DOHH2 (cell line): ENCODE results near the gene RBFOX1.

ENCODE experiments used
- EZH2phosphoT487 ChIP-seq: fragments of 200-600 bp; sonication (generic); IDR thresholded peaks from 2 replicates; pipeline ENCODE4 v1.6.1; 2017; ENCODE audit warnings: borderline replicate concordance, mild to moderate bottlenecking, antibody characterized with exemption, low read length, moderate library complexity, mixed read lengths
- TF ChIP-seq, protein P1 (sequence below): fragments of 200-600 bp; sonication (generic); IDR thresholded peaks from one replicate; pipeline ENCODE4 v1.5.1; 2014; ENCODE audit warnings: antibody characterized with exemption, mild to moderate bottlenecking, low read depth, low read length; ENCODE audit not compliant: poor library complexity, severe bottlenecking

DNA sequence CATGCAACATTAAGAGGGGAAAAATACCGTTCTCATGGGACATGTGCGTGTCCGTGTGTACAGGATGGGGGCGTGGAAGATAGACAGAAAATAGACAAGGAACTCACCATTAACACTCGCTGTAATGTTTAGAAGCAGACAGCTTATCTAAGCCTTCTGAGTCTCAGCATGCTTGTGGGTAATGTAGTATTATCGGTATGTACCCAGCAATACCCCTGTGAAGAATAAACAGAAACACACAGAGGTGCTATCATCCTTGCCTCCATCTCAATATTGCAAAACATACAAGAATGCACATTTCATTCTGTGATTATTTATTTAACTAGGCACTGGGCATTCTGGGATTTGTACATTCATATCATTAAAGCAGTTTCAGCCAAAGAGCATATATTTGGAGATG is 42.0 kb upstream of the RBFOX1 start:
- TF ChIP-seq, protein P1, sequence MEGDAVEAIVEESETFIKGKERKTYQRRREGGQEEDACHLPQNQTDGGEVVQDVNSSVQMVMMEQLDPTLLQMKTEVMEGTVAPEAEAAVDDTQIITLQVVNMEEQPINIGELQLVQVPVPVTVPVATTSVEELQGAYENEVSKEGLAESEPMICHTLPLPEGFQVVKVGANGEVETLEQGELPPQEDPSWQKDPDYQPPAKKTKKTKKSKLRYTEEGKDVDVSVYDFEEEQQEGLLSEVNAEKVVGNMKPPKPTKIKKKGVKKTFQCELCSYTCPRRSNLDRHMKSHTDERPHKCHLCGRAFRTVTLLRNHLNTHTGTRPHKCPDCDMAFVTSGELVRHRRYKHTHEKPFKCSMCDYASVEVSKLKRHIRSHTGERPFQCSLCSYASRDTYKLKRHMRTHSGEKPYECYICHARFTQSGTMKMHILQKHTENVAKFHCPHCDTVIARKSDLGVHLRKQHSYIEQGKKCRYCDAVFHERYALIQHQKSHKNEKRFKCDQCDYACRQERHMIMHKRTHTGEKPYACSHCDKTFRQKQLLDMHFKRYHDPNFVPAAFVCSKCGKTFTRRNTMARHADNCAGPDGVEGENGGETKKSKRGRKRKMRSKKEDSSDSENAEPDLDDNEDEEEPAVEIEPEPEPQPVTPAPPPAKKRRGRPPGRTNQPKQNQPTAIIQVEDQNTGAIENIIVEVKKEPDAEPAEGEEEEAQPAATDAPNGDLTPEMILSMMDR, result no peak
- no peak for TF ChIP-seq EZH2phosphoT487
